Neural progenitor cell (in vitro differentiated cells): Measurements from ENCODE around the gene SDK1. TPM values are rescaled to one million over a fixed set of nuclear protein-coding genes. Genes with fewer than 3 reads are reported as not detected.

Source experiments
- DNase-seq: peaks from one replicate; pipeline ENCODE4 v3.0.0-alpha.2; 2016; ENCODE audit warnings: low spot score
- H2AFZ ChIP-seq: fragments of 200-600 bp; sonication (generic); replicated peaks from 2 replicates; pipeline ENCODE4 v1.6.1; 2016; ENCODE audit warnings: antibody characterized with exemption
- H3F3A ChIP-seq: fragments of 200-600 bp; sonication (generic); 2 replicates; pipeline ENCODE4 v1.6.1; 2016; ENCODE audit warnings: antibody characterized with exemption, low read depth
- H3K27ac ChIP-seq: fragments of 200-600 bp; sonication (generic); 2 replicates; pipeline ENCODE4 v1.5.1; 2016; ENCODE audit warnings: mild to moderate bottlenecking
- H3K27me3 ChIP-seq: fragments of 200-600 bp; sonication (generic); 2 replicates; pipeline ENCODE4 v1.6.1; 2016; ENCODE audit warnings: mild to moderate bottlenecking, moderate library complexity
- H3K36me3 ChIP-seq: fragments of 200-600 bp; sonication (generic); 2 replicates; pipeline ENCODE4 v1.5.1; 2016
- H3K4me1 ChIP-seq: fragments of 200-600 bp; sonication (generic); 2 replicates; pipeline ENCODE4 v1.6.1; 2016; ENCODE audit warnings: mixed run types
- H3K4me2 ChIP-seq: fragments of 200-600 bp; sonication (generic); 2 replicates; pipeline ENCODE4 v1.6.1; 2016
- H3K4me3 ChIP-seq: fragments of 200-600 bp; sonication (generic); 2 replicates; pipeline ENCODE4 v1.5.1; 2016
- H3K79me2 ChIP-seq: fragments of 200-600 bp; sonication (generic); 2 replicates; pipeline ENCODE4 v1.6.1; 2016; ENCODE audit warnings: low read depth
- H3K9ac ChIP-seq: fragments of 200-600 bp; sonication (generic); 2 replicates; pipeline ENCODE4 v1.6.1; 2016
- H3K9me3 ChIP-seq: fragments of 200-600 bp; sonication (generic); 2 replicates; pipeline ENCODE4 v1.5.1; 2016; ENCODE audit warnings: low read depth
- H4K20me1 ChIP-seq: fragments of 200-600 bp; sonication (generic); 2 replicates; pipeline ENCODE4 v1.6.1; 2016; ENCODE audit warnings: low read depth
- H3K27ac Mint-ChIP-seq: 3 replicates; pipeline ENCODE4 v1.8.0; 2021; ENCODE audit warnings: mixed read lengths
- H3K27me3 Mint-ChIP-seq: 2 replicates; pipeline ENCODE4 v1.8.0; 2022; ENCODE audit warnings: low read depth, mild to moderate bottlenecking, inconsistent platforms, moderate library complexity, mixed read lengths; ENCODE audit not compliant: insufficient read depth
- H3K36me3 Mint-ChIP-seq: 3 replicates; pipeline ENCODE4 v1.8.0; 2021; ENCODE audit warnings: mixed read lengths
- H3K4me1 Mint-ChIP-seq: 3 replicates; pipeline ENCODE4 v1.8.0; 2021; ENCODE audit warnings: mixed read lengths
- H3K4me3 Mint-ChIP-seq: 3 replicates; pipeline ENCODE4 v1.8.0; 2021; ENCODE audit warnings: mild to moderate bottlenecking, moderate library complexity, mixed read lengths
- H3K9me3 Mint-ChIP-seq: 3 replicates; pipeline ENCODE4 v1.8.0; 2020; ENCODE audit warnings: mixed read lengths
- EZH2 ChIP-seq: fragments of 200-600 bp; sonication (generic); IDR thresholded peaks from 2 replicates; pipeline ENCODE4 v1.6.1; 2017; ENCODE audit warnings: antibody characterized with exemption, mild to moderate bottlenecking, moderate library complexity
- EZH2phosphoT487 ChIP-seq: fragments of 200-600 bp; sonication (generic); IDR thresholded peaks from 2 replicates; pipeline ENCODE4 v1.6.1; 2017; ENCODE audit warnings: antibody characterized with exemption
- total RNA-seq: library from RNA; depleted of rRNA; stranded (reverse); fragments of >200 nt; gene quantifications from 2 replicates; pipeline ENCODE4 v1.2.3, GENCODE V29; 2015; ENCODE audit warnings: low replicate concordance
- TF ChIP-seq, protein P1 (sequence below): fragments of 200-600 bp; sonication (generic); IDR thresholded peaks from 2 replicates; pipeline ENCODE4 v1.5.1; 2017; ENCODE audit warnings: antibody characterized with exemption, mild to moderate bottlenecking

Gene SDK1
- total RNA-seq, 1 donor from 2014 or later = 4.9 TPM

DNA sequence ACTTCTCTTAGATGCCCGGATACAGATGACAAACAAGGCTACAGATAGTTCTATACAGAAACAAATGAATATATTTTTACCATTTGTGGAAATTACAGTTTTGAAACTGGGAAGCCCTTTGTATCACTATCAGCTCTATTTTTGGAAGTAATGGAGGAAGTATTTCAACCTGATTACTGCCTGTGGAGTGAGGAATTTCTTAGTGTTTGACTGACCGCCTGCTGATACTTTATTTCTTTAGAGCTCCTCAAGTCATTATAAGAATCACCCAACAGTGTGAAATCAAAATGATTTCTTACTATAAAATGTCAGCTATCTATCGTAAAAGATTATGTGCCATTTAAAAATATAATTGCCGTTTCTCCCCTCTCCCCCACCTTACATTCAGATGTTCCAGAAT, 290.9 kb downstream of the SDK1 start:
- Mint-ChIP-seq H3K4me3 (no peak overlapping the region), H3K27ac (peak overlapping the region; percentile 81), H3K27me3 (no peaks in the 10 kb centered on the region), H3K4me1 (peaks cover 24% of the 10 kb centered on the region), H3K9me3 (no peaks in the 10 kb centered on the region), H3K36me3 (no peaks in the 10 kb centered on the region)
- peak overlapping the region; percentile 2 for H3K27ac ChIP-seq
- no peak for TF ChIP-seq EZH2
- TF ChIP-seq EZH2phosphoT487 = no peak
- TF ChIP-seq, protein P1, sequence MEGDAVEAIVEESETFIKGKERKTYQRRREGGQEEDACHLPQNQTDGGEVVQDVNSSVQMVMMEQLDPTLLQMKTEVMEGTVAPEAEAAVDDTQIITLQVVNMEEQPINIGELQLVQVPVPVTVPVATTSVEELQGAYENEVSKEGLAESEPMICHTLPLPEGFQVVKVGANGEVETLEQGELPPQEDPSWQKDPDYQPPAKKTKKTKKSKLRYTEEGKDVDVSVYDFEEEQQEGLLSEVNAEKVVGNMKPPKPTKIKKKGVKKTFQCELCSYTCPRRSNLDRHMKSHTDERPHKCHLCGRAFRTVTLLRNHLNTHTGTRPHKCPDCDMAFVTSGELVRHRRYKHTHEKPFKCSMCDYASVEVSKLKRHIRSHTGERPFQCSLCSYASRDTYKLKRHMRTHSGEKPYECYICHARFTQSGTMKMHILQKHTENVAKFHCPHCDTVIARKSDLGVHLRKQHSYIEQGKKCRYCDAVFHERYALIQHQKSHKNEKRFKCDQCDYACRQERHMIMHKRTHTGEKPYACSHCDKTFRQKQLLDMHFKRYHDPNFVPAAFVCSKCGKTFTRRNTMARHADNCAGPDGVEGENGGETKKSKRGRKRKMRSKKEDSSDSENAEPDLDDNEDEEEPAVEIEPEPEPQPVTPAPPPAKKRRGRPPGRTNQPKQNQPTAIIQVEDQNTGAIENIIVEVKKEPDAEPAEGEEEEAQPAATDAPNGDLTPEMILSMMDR = no peak
- H4K20me1 ChIP-seq = no peaks in the 10 kb centered on the region
- H3K79me2 ChIP-seq = no peaks in the 10 kb centered on the region
- H3K36me3 ChIP-seq = no peaks in the 10 kb centered on the region
- H3K9me3 ChIP-seq = no peaks in the 10 kb centered on the region
- H3K4me1 ChIP-seq = peaks cover 28% of the 10 kb centered on the region
- H3K9ac ChIP-seq = no peak overlapping the region
- H3K27me3 ChIP-seq = no peaks in the 10 kb centered on the region
- peak; percentile 40 for DNase-seq
- no peak overlapping the region for H2AFZ ChIP-seq
- peak overlapping the region; percentile 6 for H3K4me2 ChIP-seq
- H3F3A ChIP-seq = peaks cover 3% of the 10 kb centered on the region
- no peak overlapping the region for H3K4me3 ChIP-seq

DNA sequence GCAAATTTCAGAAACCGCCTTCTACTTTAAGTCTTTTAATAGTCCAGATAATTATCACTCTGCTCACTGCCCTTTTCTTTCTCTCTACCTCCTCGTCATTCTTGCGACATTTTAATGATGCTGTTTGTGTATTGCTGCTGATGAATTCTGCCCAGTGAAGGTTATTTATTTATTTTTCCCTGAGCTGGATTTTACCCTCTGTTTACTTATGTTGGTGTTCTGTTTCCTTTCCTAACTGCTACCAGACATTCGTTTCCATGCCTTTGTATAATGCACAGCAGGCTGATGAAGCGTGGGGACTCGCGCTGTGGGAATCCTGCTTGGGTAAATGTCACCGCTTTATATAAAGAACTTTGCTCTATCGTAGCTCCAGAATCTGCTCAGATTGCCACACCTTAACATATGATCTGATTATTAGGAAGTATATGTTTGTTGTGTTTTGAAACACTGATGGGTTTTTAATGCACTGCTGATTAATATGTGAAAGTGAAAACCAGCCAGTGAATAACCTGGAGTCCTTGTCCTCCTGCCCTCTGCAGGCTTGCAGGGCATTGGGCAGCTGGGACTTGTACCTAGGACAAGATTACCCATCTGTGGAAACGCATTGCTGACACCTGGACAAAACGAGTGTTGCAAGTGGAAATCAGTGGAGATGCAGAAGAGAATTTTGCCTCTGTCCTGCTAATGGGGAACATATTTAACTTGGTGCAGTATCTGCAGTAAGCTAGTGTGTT, 291.5 kb downstream of the SDK1 start:
- H3K9me3 Mint-ChIP-seq = peaks cover 4% of the 10 kb centered on the region
- Histone ChIP-seq H3K79me2 (no peaks in the 10 kb centered on the region), H3K9me3 (no peaks in the 10 kb centered on the region), H4K20me1 (no peaks in the 10 kb centered on the region), H3K4me3 (no peak overlapping the region), H3K27me3 (no peaks in the 10 kb centered on the region), H2AFZ (no peak overlapping the region), H3F3A (peaks cover 3% of the 10 kb centered on the region), H3K4me2 (peak overlapping the region; percentile 6), H3K36me3 (no peaks in the 10 kb centered on the region), H3K9ac (no peak overlapping the region), H3K4me1 (peaks cover 27% of the 10 kb centered on the region), H3K27ac (peak overlapping the region; percentile 2)
- H3K27me3 Mint-ChIP-seq = no peaks in the 10 kb centered on the region
- H3K27ac Mint-ChIP-seq = peak overlapping the region; percentile 4
- H3K4me3 Mint-ChIP-seq = no peak overlapping the region
- H3K36me3 Mint-ChIP-seq = peaks cover 2% of the 10 kb centered on the region
- peaks cover 24% of the 10 kb centered on the region for H3K4me1 Mint-ChIP-seq
- peak; percentile 28 for DNase-seq
- no peak for TF ChIP-seq EZH2
- TF ChIP-seq, protein P1 = peak; percentile 4

DNA sequence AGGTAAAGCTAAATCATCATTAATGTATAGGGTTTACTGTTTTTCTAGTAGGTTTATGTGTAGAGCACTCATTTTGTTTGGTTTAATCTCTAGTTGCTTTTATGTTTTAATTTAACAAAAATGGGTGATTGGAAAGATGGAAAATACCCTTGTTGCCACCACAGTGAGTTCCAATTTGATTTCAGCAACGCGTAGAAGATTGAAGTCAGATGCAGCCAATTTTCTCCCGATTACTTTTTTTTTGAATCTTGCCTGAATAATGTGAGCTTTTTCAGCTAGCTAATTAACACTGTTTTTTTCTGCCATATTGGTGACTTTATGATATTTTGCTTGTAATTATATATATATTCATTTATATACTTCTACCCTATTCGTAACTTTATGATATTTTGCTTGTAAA, 293.8 kb downstream of the SDK1 start:
- H3K36me3 Mint-ChIP-seq = peaks cover 4% of the 10 kb centered on the region
- Histone ChIP-seq H3K9me3 (no peaks in the 10 kb centered on the region), H4K20me1 (no peaks in the 10 kb centered on the region), H3K4me2 (no peak overlapping the region), H3K36me3 (no peaks in the 10 kb centered on the region), H3K79me2 (no peaks in the 10 kb centered on the region), H3K27ac (no peak overlapping the region), H2AFZ (no peak overlapping the region), H3K9ac (no peak overlapping the region), H3F3A (peaks cover 3% of the 10 kb centered on the region), H3K27me3 (no peaks in the 10 kb centered on the region), H3K4me1 (peaks cover 27% of the 10 kb centered on the region), H3K4me3 (no peak overlapping the region)
- H3K27me3 Mint-ChIP-seq = peaks cover 2% of the 10 kb centered on the region
- no peak overlapping the region for H3K27ac Mint-ChIP-seq
- TF ChIP-seq EZH2 (no peak), EZH2phosphoT487 (no peak)
- TF ChIP-seq, protein P1 = no peak
- DNase-seq = no peak
- peaks cover 5% of the 10 kb centered on the region for H3K9me3 Mint-ChIP-seq
- H3K4me3 Mint-ChIP-seq = no peak overlapping the region
- H3K4me1 Mint-ChIP-seq = peaks cover 24% of the 10 kb centered on the region
